Uterus (tissue), 2 donors: ENCODE data around the gene TRIP12.

Source experiments
- POLR2A ChIP-seq, 2 donors: fragments of 450-650 bp; IDR thresholded peaks; one replicate each; pipeline ENCODE4 v1.6.1; 2016; ENCODE audit warnings: antibody characterized with exemption in 2 of 2, mild to moderate bottlenecking in 1 of 2, moderate library complexity in 1 of 2
- TF ChIP-seq, protein P1 (sequence below), 4 experiments: fragments of 200-600 bp in 2 of 4; fragments of 450-650 bp in 2 of 4; sonication (generic) in 2 of 4; IDR thresholded peaks; one replicate each; pipeline ENCODE4 v1.5.1; 2016 to 2019; ENCODE audit warnings: antibody characterized with exemption in 4 of 4, mild to moderate bottlenecking in 2 of 4, moderate library complexity in 1 of 4

DNA sequence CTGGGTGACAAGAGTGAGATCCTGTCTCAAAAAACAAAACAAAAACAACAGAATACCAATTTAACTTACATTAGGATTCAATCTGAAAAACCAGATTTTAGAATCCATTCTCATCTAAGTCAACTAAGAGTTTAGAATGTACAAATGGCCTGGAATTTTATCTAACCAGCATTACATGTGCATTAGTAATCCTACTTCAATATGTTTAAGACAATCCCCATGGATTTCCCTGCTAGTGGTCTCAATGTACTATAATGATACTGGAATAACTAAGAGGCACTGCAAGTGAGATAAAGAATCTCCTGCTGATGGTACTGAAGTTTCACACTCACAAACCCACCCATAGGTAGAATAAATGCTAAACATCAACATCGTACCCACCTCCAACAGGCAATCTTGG lies 153.6 kb downstream of the TRIP12 start:
- TF ChIP-seq, protein P1, sequence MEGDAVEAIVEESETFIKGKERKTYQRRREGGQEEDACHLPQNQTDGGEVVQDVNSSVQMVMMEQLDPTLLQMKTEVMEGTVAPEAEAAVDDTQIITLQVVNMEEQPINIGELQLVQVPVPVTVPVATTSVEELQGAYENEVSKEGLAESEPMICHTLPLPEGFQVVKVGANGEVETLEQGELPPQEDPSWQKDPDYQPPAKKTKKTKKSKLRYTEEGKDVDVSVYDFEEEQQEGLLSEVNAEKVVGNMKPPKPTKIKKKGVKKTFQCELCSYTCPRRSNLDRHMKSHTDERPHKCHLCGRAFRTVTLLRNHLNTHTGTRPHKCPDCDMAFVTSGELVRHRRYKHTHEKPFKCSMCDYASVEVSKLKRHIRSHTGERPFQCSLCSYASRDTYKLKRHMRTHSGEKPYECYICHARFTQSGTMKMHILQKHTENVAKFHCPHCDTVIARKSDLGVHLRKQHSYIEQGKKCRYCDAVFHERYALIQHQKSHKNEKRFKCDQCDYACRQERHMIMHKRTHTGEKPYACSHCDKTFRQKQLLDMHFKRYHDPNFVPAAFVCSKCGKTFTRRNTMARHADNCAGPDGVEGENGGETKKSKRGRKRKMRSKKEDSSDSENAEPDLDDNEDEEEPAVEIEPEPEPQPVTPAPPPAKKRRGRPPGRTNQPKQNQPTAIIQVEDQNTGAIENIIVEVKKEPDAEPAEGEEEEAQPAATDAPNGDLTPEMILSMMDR (IDR thresholded peaks at IDR 0.05): no peak
- TF ChIP-seq POLR2A (IDR thresholded peaks at IDR 0.05): no peak
